GM12892 (cell line): Measurements from ENCODE around the gene RPS26.

Experiments used
- POLR2A ChIP-seq: IDR thresholded peaks from 2 replicates; pipeline ENCODE4 v1.6.1; 2011; ENCODE audit warnings: low read depth, low read length, control low read depth
- TAF1 ChIP-seq: IDR thresholded peaks from 2 replicates; pipeline ENCODE4 v1.6.1; 2011; ENCODE audit warnings: low read depth, mild to moderate bottlenecking, control low read depth, low read length, borderline replicate concordance

GRCh38 chr12:56086608-56087007, 44.9 kb downstream of the RPS26 start:
- TF ChIP-seq TAF1 = no peak
- TF ChIP-seq POLR2A = no peak
